Measurements from ENCODE around the gene MRPS22.

MRPS22 gene

DNA sequence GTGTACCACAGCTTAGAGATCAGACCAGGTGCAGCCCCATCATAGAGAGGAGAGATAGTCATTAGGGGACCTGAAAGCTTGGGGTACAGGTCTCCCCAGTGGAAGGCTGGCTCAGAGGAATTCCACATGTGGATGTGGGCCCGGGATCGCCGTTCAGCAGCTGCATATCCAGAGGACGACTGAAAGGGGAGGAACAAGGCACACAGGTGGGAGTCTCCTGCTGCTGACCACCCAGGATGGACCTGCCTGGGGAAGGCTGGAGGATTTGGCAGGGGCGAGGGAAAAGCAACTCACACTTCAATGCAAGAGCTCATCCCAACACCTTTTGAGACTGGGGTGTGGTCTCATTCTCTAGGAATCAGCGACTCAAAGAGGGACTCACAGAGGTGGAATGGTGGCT is 25.0 kb upstream of the MRPS22 start:
- TF ChIP-seq, protein P1, sequence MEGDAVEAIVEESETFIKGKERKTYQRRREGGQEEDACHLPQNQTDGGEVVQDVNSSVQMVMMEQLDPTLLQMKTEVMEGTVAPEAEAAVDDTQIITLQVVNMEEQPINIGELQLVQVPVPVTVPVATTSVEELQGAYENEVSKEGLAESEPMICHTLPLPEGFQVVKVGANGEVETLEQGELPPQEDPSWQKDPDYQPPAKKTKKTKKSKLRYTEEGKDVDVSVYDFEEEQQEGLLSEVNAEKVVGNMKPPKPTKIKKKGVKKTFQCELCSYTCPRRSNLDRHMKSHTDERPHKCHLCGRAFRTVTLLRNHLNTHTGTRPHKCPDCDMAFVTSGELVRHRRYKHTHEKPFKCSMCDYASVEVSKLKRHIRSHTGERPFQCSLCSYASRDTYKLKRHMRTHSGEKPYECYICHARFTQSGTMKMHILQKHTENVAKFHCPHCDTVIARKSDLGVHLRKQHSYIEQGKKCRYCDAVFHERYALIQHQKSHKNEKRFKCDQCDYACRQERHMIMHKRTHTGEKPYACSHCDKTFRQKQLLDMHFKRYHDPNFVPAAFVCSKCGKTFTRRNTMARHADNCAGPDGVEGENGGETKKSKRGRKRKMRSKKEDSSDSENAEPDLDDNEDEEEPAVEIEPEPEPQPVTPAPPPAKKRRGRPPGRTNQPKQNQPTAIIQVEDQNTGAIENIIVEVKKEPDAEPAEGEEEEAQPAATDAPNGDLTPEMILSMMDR (IDR thresholded peaks at IDR 0.05; ENCODE audit: control insufficient read depth, extremely low read depth, insufficient read depth) = no peak
- no peak overlapping the region for H3K4me3 ChIP-seq (ENCODE audit: low read depth, low read length)
- DNase-seq (ENCODE audit: low read depth) = no peak

DNA sequence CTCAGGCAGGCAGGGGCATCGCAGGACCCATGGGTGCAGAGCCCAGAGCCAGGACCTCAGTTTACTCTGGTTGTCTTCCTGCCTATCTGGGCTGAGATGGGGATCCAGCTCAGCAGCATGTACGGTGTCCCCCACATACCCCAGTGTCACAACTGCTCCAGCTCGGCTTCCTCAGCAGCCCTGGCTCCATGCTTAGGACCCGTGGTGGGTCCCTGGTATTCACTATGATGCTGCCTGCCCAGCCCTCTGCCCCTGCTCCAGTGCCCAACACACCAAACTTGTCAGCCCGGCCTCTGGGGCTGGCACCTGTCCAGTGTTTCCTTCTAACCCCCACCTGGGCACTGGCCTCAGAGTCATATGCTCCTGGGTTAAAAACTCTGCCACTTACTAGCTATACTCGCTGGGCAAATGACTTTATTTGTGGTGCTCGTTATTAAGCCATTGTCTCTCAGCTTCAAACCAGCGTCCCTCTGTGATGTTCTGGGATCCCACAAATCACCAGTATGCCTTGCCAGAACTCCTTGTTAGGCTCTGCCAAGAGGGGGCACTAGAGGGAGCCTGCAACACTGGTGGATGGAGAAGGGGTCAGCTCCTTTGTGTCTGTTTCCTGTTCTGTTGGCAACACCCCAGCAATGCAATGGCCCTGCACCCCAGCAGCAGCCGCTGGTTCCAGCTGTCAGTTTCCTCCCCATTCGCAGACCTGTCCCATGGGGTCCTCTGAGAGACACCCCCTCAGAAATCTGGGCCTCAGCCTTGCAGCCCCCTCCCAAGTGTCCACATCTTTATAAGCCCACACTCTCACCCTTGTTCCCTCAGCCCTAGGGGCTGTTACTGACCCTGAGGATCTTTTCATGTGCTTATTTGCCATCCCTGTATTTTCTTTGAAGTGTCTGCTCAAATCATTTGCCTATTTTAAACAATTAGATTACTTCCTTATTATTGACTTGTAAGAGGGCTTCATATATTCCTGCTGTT is 24.1 kb upstream of the MRPS22 start:
- TF ChIP-seq, protein P1 (IDR thresholded peaks at IDR 0.05; ENCODE audit: control insufficient read depth, extremely low read depth, insufficient read depth) = peak; percentile 29
- no peak overlapping the region for H3K4me3 ChIP-seq (ENCODE audit: low read depth, low read length)
- DNase-seq (ENCODE audit: low read depth) = no peak

DNA sequence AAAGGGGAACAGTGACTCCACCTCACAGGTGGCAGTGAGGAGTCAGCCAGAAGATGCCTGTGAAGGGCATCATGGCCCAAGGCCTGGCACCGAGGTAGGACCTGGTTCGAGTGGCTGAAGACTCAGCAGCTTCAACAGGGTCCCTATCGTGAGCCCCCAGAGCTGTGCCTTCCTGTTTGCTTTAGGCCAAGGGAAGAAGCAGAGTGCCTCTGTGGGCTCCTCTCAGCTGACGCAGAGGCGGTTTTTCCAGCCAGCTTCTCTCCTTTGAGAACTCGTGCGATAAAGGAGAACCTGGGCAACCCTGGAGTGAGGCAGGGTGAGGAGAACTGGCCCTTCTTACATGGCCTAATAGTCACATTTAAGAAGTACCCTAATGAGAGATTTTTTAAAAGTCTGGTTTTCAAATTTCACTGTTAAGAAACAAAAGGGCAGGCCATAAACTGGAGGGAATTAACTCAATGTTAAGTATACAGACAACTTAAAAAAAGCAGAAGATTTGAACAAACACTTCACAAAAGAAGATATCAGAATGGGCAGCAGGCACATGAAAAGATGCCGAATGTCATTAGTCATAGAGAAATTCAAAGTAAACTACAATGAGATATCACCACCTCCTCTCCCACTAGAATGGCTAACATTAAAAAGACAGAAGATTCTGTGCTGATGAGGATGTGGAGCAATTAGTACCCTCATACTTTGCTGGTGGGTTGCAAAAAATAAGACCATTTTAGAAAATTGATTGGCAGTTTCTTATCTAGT is 23.1 kb upstream of the MRPS22 start:
- DNase-seq (ENCODE audit: low read depth) = no peak
- TF ChIP-seq, protein P1 (IDR thresholded peaks at IDR 0.05; ENCODE audit: control insufficient read depth, extremely low read depth, insufficient read depth) = no peak
- no peak overlapping the region for H3K4me3 ChIP-seq (ENCODE audit: low read depth, low read length)

DNA sequence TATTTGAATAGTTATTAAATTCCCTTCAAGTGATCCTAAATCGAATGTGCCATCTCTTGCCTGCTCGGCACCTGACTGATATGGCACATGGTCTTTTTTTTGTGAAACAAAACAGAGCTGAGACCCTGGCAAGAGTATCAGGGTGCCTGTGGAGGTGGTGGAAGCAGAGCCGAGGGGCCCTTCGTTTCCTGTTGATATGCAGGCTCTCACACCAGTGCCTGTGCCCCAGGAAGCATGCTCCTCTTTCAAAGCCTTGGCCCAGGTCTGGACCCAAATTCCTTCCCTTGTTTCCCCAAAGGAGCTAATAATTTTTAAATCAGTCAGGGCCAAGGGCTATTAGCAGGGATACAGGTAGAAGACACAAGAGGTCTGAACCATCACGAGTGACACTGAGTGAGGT is 21.5 kb upstream of the MRPS22 start:
- no peak overlapping the region for H3K4me3 ChIP-seq (ENCODE audit: low read depth, low read length)
- TF ChIP-seq, protein P1 (IDR thresholded peaks at IDR 0.05; ENCODE audit: control insufficient read depth, extremely low read depth, insufficient read depth) = no peak
- DNase-seq (ENCODE audit: low read depth) = no peak

DNA sequence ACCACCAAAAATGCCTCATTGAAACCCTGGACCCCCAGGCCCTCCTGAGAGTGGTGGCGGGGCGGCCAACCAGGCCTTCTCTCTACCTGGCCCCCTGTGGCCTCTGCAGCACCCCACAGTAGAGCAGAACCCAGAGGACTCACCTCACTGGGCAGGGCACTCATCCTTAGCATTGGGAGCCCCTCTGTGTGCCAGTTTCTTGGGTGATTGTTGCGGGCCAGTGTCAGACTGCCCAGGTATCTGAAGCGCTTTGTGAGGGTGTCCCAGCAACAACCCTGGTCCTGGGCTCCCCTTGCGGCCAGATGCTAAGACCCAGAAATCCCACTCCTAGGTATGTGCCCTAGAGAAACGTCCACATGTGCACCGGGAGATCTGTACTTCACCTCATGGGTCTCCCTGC is 20.7 kb upstream of the MRPS22 start:
- no peak for DNase-seq (ENCODE audit: low read depth)
- TF ChIP-seq, protein P1 (IDR thresholded peaks at IDR 0.05; ENCODE audit: control insufficient read depth, extremely low read depth, insufficient read depth) = no peak
- no peak overlapping the region for H3K4me3 ChIP-seq (ENCODE audit: low read depth, low read length)

DNA sequence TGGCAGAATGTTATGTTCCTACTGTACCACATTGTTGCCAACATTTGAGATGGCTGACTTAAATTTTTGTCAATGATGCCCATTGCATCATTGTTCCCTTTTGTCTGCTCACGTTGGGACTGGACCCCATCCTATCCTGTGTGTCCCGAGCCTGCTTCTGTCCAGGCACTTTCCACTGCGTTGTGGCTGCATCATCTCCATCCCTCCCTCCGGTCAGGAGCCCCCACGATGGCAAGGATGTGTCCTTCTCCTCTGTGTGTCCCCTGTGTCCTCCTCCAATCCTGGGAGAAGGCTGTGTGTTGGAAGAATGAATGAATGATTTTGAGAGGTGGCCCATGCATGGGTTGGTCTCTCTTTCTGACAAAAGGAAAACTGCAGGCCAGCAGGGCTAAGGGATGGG is 19.4 kb upstream of the MRPS22 start:
- H3K4me3 ChIP-seq (ENCODE audit: low read depth, low read length) = no peak overlapping the region
- TF ChIP-seq, protein P1 (IDR thresholded peaks at IDR 0.05; ENCODE audit: control insufficient read depth, extremely low read depth, insufficient read depth) = no peak
- DNase-seq (ENCODE audit: low read depth) = no peak
